Activated T-helper 1 cell treated with anti-CD3 and anti-CD28 coated beads, Interleukin-12 subunit alpha, Interleukin-12 subunit beta, Interleukin-2, Interleukin-4 antibody, amounts not matched to agents 30 ng/mL and 10 ng/mL and 1 ng/mL, durations not matched to agents 14 hours and 24 hours and 36 hours (primary cell): ENCODE data around the gene RPL37. TPM values are rescaled to one million over a fixed set of nuclear protein-coding genes. Genes with fewer than 3 reads are reported as not detected.
"Not testable (repeated sequence)": the region's sequence is repeated elsewhere in the genome, so short reads cannot be mapped to it uniquely, and the experiment has no call there.

Experiments
- DNase-seq: peaks from one replicate; pipeline ENCODE4 v3.0.0; 2021; ENCODE audit warnings: low spot score
- H3K27ac Mint-ChIP-seq: one replicate; pipeline ENCODE4 v1.8.0; 2021; ENCODE audit warnings: mild to moderate bottlenecking, mixed read lengths
- H3K27me3 Mint-ChIP-seq: one replicate; pipeline ENCODE4 v1.8.0; 2022; ENCODE audit warnings: mild to moderate bottlenecking, moderate library complexity, mixed read lengths; ENCODE audit not compliant: insufficient read depth
- H3K36me3 Mint-ChIP-seq: one replicate; pipeline ENCODE4 v1.8.0; 2021; ENCODE audit warnings: low read depth, mixed read lengths
- H3K4me1 Mint-ChIP-seq: one replicate; pipeline ENCODE4 v1.8.0; 2021; ENCODE audit warnings: low read depth, mixed read lengths
- H3K4me3 Mint-ChIP-seq: one replicate; pipeline ENCODE4 v1.8.0; 2021; ENCODE audit warnings: mild to moderate bottlenecking, moderate library complexity, mixed read lengths
- H3K9me3 Mint-ChIP-seq: one replicate; pipeline ENCODE4 v1.8.0; 2021; ENCODE audit warnings: mixed read lengths
- intact Hi-C: fragments of 100-400 bp; cut with micrococcal nuclease; formaldehyde crosslinking; loops from one replicate; pipeline ENCODE4 v1.15.1; 2024
- total RNA-seq: library from RNA; stranded (reverse); gene quantifications from 2 replicates; pipeline ENCODE4 v1.2.3, GENCODE V29; 2022

Gene RPL37
- total RNA-seq, 1 donor from 2014 or later: 1,473 TPM

DNA sequence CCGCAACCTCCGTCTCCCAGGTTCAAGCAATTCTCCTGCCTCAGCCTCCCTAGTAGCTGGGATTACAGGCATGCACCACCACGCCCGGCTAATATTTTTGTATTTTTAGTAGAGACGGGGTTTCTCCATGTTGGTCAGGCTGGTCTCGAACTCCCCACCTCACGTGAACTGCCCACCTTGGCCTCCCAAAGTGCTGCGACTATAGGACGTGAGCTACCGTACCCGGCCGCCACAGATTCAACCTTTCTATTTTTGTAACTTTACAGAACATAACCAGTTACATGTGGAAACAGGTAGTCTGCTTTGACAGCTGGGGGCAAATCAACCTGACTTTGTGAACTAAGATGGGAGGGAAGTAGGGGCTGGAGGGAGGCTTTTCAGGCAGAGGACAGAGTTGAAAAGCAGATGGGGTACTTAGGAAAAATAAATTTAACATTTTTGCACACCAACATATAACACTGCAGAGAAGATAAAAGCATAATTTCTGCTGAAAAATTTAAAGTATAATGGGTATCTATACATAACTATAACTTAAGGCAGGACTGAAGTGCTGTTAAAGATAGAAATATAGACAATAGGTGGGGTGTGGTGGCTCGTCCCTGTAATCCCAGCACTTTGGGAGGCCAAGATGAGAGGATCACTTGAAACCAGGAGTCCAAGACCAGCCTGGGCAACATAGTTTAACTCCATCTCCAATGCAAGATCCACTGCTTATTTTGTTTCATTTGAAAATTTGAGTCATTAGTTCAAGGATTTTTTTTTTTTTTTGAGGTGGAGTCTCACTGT lies 5.1 kb downstream of the RPL37 start:
- no peak for DNase-seq
- Mint-ChIP-seq H3K36me3 (peaks cover 79% of the 10 kb centered on the region), H3K4me1 (peaks cover 66% of the 10 kb centered on the region), H3K27me3 (no peaks in the 10 kb centered on the region), H3K9me3 (no peaks in the 10 kb centered on the region), H3K4me3 (no peak overlapping the region), H3K27ac (peak overlapping the region; percentile 44)
- intact Hi-C loops: loop anchor here (5.0 to 10.0 kb wide), 6 partner anchors 253 to 1755 kb away; partner anchors contain the start of genes OXCT1, RICTOR and RIMOC1

- peak overlapping the region; percentile 17 for H3K4me3 Mint-ChIP-seq
- peak overlapping the region; percentile 30 for H3K27ac Mint-ChIP-seq
These were observed 6.0 kb downstream of the RPL37 start for GRCh38 chr5:40828690-40829661.

GRCh38 chr5:40828021-40828631 lies 6.9 kb downstream of the RPL37 start:
- Mint-ChIP-seq H3K9me3 (no peaks in the 10 kb centered on the region), H3K27ac (peak overlapping the region; percentile 56), H3K27me3 (no peaks in the 10 kb centered on the region), H3K4me3 (no peak overlapping the region), H3K4me1 (peaks cover 59% of the 10 kb centered on the region), H3K36me3 (peaks cover 63% of the 10 kb centered on the region)
- intact Hi-C loops: loop anchor here (1.0 kb wide), 1 partner anchor 30 kb away; the partner anchor contains the start of gene PRKAA1
- no peak for DNase-seq

More at GRCh38 chr5:40828690-40829661, 6.0 kb downstream of the RPL37 start:
- Mint-ChIP-seq H3K4me1 (peaks cover 62% of the 10 kb centered on the region), H3K36me3 (peaks cover 71% of the 10 kb centered on the region), H3K9me3 (no peaks in the 10 kb centered on the region), H3K27me3 (no peaks in the 10 kb centered on the region)
- DNase-seq: no peak
- intact Hi-C loops: loop anchor here (1.0 kb wide), 1 partner anchor 31 kb away; the partner anchor contains the start of gene PRKAA1

GRCh38 chr5:40827188-40827977 lies 7.6 kb downstream of the RPL37 start:
- H3K27ac Mint-ChIP-seq: peak overlapping the region; percentile 56
- no peak overlapping the region for H3K4me3 Mint-ChIP-seq
- no peak for DNase-seq
- no peaks in the 10 kb centered on the region for H3K27me3 Mint-ChIP-seq
- intact Hi-C loops: no loop called here
- peaks cover 55% of the 10 kb centered on the region for H3K36me3 Mint-ChIP-seq
- H3K4me1 Mint-ChIP-seq: peaks cover 52% of the 10 kb centered on the region
- H3K9me3 Mint-ChIP-seq: no peaks in the 10 kb centered on the region

DNA sequence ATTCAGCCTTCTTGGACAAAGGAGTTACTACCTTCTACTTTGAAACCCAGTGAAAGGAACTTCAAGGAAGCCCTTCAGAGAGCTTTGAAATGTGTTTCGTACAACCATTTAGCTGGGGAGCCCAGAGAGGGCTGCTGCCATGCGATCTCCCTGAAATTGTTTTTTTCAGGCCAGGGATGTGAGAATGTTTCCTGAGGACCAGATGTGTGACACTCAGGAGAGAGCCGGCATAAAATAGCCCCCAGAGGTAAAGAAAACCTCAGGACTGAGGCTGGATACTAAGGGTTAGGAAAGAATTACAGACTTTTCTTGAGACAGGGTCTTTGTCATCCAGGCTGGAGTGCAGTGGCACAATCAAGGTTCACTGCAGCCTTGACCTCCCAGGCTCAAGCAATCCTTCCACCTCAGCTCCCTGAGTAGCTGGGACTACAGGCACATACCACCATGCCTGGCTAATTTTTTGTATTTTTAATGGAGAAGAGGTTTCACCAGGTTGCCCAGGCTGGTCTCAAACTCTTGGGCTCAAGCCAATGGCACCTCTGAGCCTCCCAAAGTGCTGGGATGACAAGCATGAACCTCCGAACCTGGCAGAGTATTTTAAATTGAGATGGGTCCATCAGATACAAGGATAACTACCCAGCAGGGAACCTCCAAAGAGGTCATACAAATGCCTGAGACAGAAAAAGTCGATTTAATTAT lies 8.4 kb downstream of the RPL37 start:
- Mint-ChIP-seq H3K36me3 (peaks cover 48% of the 10 kb centered on the region), H3K4me1 (peaks cover 44% of the 10 kb centered on the region), H3K27ac (no peak overlapping the region), H3K27me3 (no peaks in the 10 kb centered on the region), H3K4me3 (no peak overlapping the region), H3K9me3 (no peaks in the 10 kb centered on the region)
- no peak for DNase-seq
- intact Hi-C loops: no loop called here

- H3K27ac Mint-ChIP-seq, intact Hi-C loops, DNase-seq, H3K4me3 Mint-ChIP-seq, H3K9me3 Mint-ChIP-seq, H3K27me3 Mint-ChIP-seq: not testable (repeated sequence)
- Mint-ChIP-seq H3K4me1 (peaks cover 39% of the 10 kb centered on the region), H3K36me3 (peaks cover 42% of the 10 kb centered on the region)
These were observed 9.5 kb downstream of the RPL37 start for GRCh38 chr5:40825461-40826043.

GRCh38 chr5:40823459-40823858 lies 11.6 kb downstream of the RPL37 start:
- Mint-ChIP-seq H3K27me3 (no peaks in the 10 kb centered on the region), H3K4me1 (peaks cover 23% of the 10 kb centered on the region), H3K9me3 (no peaks in the 10 kb centered on the region), H3K4me3 (no peak overlapping the region), H3K27ac (no peak overlapping the region), H3K36me3 (peaks cover 24% of the 10 kb centered on the region)
- no peak for DNase-seq
- intact Hi-C loops: no loop called here

GRCh38 chr5:40813698-40814281 lies 21.2 kb downstream of the RPL37 start:
- H3K27me3 Mint-ChIP-seq: peaks cover 2% of the 10 kb centered on the region
- H3K9me3 Mint-ChIP-seq: no peaks in the 10 kb centered on the region
- H3K4me1 Mint-ChIP-seq: peaks cover 13% of the 10 kb centered on the region
- intact Hi-C loops: loop anchor here (1.0 kb wide), 2 partner anchors 15 to 22 kb away; partner anchors contain the start of genes PRKAA1 and RPL37
- H3K36me3 Mint-ChIP-seq: peaks cover 4% of the 10 kb centered on the region
- peak overlapping the region; percentile 49 for H3K27ac Mint-ChIP-seq
- no peak for DNase-seq
- H3K4me3 Mint-ChIP-seq: peak overlapping the region; percentile 47

DNA sequence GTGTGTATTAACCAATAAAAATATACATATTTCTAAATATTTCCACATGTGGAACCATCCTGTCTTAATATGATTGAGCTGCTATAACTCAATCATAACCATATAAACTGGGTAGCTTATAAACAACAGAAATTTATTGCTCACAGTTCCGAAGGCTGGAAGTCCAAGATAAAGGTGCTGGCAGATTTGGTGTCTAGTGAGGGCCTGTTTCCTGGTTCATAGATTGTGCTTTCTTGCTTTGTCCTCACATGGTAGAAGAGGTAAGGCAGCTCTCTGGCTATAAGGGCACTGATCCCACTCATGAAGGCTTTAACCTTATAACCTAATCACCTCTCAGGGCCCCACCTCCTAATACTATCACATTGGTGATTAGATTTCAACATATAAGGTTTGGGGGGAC lies 22.9 kb downstream of the RPL37 start:
- Mint-ChIP-seq H3K4me1 (peaks cover 21% of the 10 kb centered on the region), H3K27me3 (peaks cover 4% of the 10 kb centered on the region), H3K36me3 (peaks cover 2% of the 10 kb centered on the region), H3K4me3 (no peak overlapping the region), H3K27ac (no peak overlapping the region), H3K9me3 (no peaks in the 10 kb centered on the region)
- no peak for DNase-seq
- intact Hi-C loops: no loop called here

DNA sequence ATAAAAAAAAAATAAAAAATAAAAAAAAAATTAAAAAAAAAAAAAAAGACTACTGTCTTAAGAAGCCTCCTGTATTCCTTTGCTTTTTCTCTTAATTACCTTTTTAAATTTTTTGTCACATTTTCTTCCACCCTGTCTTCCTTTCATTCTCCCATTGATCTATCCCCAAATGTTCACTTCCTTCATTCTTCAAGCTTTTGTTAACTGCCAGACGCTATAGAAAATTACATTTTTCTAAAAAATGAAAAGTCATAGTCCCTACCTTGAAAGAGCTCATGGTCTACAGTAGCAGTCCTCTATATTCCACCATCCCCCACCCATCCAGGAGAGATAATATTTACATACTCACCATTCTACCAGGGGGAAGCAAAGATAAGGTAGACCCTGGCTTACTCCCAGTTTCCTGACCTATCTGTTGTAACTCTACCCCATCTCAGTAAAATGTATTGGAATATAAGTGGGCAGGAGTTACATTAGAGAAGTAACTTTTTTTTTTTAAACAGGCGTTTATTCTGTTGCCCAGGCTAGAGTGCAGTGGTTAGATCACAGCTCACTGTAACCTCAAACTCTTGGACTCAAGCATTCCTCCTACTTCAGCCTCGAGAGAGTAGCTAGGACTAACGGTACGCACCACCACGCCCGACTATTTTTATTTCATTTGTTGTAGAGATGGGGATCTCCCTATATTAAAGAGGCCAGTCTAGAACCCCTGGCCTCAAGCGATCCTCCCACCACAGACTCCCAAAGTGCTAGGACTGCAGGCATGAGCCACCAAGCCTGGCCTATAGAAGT lies 33.1 kb downstream of the RPL37 start:
- H3K36me3 Mint-ChIP-seq: no peaks in the 10 kb centered on the region
- H3K4me3 Mint-ChIP-seq: no peak overlapping the region
- peaks cover 2% of the 10 kb centered on the region for H3K27me3 Mint-ChIP-seq
- peaks cover 9% of the 10 kb centered on the region for H3K4me1 Mint-ChIP-seq
- no peak for DNase-seq
- intact Hi-C loops: no loop called here
- H3K27ac Mint-ChIP-seq: no peak overlapping the region
- no peaks in the 10 kb centered on the region for H3K9me3 Mint-ChIP-seq
